Measurements from ENCODE around the gene GNG7. TPM values are rescaled to one million over a fixed set of nuclear protein-coding genes. Genes with fewer than 3 reads are reported as not detected.

GNG7 gene
- polyA plus RNA-seq, 3 donors, result 1.1 to 1.6 (median 1.3) TPM

GRCh38 chr19:2517881-2518601, 184.5 kb downstream of the GNG7 start:
- Mint-ChIP-seq H3K36me3 (peaks cover 0 to 2% of the 10 kb centered on the region in 2 donors), H3K4me3 (no peak overlapping the region), H3K27ac (peak overlapping the region in 1 of 7 donors; percentile 57), H3K9me3 (peaks cover 0 to 2% (median 0%) of the 10 kb centered on the region in 7 donors), H3K27me3 (ENCODE audit: low read depth in 3 of 3) (peaks cover 0 to 2% (median 0%) of the 10 kb centered on the region in 3 donors), H3K4me1 (no peaks in the 10 kb centered on the region)
- H4K20me1 ChIP-seq (ENCODE audit: insufficient read depth, low read length), result no peaks in the 10 kb centered on the region
- H3K4me1 ChIP-seq (ENCODE audit: control insufficient read depth in 1 of 2, insufficient read depth in 2 of 2, low read length in 2 of 2), result no peaks in the 10 kb centered on the region
- H3K27ac ChIP-seq (ENCODE audit: low read depth in 1 of 2, low read length in 2 of 2), result no peak overlapping the region
- H3K4me2 ChIP-seq (replicated peaks; ENCODE audit: extremely low read depth, low read length, poor library complexity, severe bottlenecking), result no peak overlapping the region
- H3K9ac ChIP-seq (ENCODE audit: insufficient read depth, low read length, poor library complexity, severe bottlenecking), result no peak overlapping the region
- H2AFZ ChIP-seq (ENCODE audit: insufficient read depth, low read depth, low read length, poor library complexity, severe bottlenecking), result no peak overlapping the region
- TF ChIP-seq CTCF (IDR thresholded peaks at IDR 0.05), result no peak
- intact Hi-C loops (cut with micrococcal nuclease), result no loop called here
- DNase-seq, result no peak
- H3K9me3 ChIP-seq (replicated peaks in 1 of 2; ENCODE audit: control insufficient read depth in 1 of 2, insufficient read depth in 1 of 2, low read length in 2 of 2), result no peaks in the 10 kb centered on the region
- H3K79me2 ChIP-seq (ENCODE audit: insufficient read depth, low read length), result no peaks in the 10 kb centered on the region
- 86% methylated on average over 28 of the region's 35 CpGs for WGBS (ENCODE audit: insufficient coverage)
- H3K36me3 ChIP-seq (replicated peaks in 1 of 2; ENCODE audit: control insufficient read depth in 1 of 2, insufficient read depth in 2 of 2, low read length in 2 of 2), result no peaks in the 10 kb centered on the region
- no peak overlapping the region for H3K4me3 ChIP-seq (replicated peaks in 1 of 3; ENCODE audit: low read depth in 2 of 3, low read length in 3 of 3)
- no peaks in the 10 kb centered on the region for H3K27me3 ChIP-seq (ENCODE audit: control insufficient read depth in 2 of 2, insufficient read depth in 2 of 2, low read length in 2 of 2)

GRCh38 chr19:2516727-2517126, 185.8 kb downstream of the GNG7 start:
- no peak overlapping the region for H2AFZ ChIP-seq (ENCODE audit: insufficient read depth, low read depth, low read length, poor library complexity, severe bottlenecking)
- no peaks in the 10 kb centered on the region for H3K79me2 ChIP-seq (ENCODE audit: insufficient read depth, low read length)
- Mint-ChIP-seq H3K27me3 (ENCODE audit: low read depth in 3 of 3) (peaks cover 0 to 2% (median 0%) of the 10 kb centered on the region in 3 donors), H3K27ac (no peak overlapping the region), H3K4me3 (no peak overlapping the region), H3K36me3 (peaks cover 0 to under 1% of the 10 kb centered on the region in 2 donors), H3K9me3 (peaks cover 0 to 2% (median 0%) of the 10 kb centered on the region in 7 donors), H3K4me1 (no peaks in the 10 kb centered on the region)
- DNase-seq, result no peak
- H3K9ac ChIP-seq (ENCODE audit: insufficient read depth, low read length, poor library complexity, severe bottlenecking), result no peak overlapping the region
- no peak overlapping the region for H3K4me3 ChIP-seq (replicated peaks in 1 of 3; ENCODE audit: low read depth in 2 of 3, low read length in 3 of 3)
- H3K4me1 ChIP-seq (ENCODE audit: control insufficient read depth in 1 of 2, insufficient read depth in 2 of 2, low read length in 2 of 2), result no peaks in the 10 kb centered on the region
- no peak overlapping the region for H3K4me2 ChIP-seq (replicated peaks; ENCODE audit: extremely low read depth, low read length, poor library complexity, severe bottlenecking)
- H3K27ac ChIP-seq (ENCODE audit: low read depth in 1 of 2, low read length in 2 of 2), result no peak overlapping the region
- H3K27me3 ChIP-seq (ENCODE audit: control insufficient read depth in 2 of 2, insufficient read depth in 2 of 2, low read length in 2 of 2), result no peaks in the 10 kb centered on the region
- H4K20me1 ChIP-seq (ENCODE audit: insufficient read depth, low read length), result no peaks in the 10 kb centered on the region
- no peak for TF ChIP-seq CTCF (IDR thresholded peaks at IDR 0.05)
- intact Hi-C loops (cut with micrococcal nuclease), result no loop called here
- no peaks in the 10 kb centered on the region for H3K36me3 ChIP-seq (replicated peaks in 1 of 2; ENCODE audit: control insufficient read depth in 1 of 2, insufficient read depth in 2 of 2, low read length in 2 of 2)
- WGBS (ENCODE audit: insufficient coverage), result 98% methylated on average over 16 of the region's 18 CpGs
- no peaks in the 10 kb centered on the region for H3K9me3 ChIP-seq (replicated peaks in 1 of 2; ENCODE audit: control insufficient read depth in 1 of 2, insufficient read depth in 1 of 2, low read length in 2 of 2)
